ENCODE measurements around the gene CMIP. TPM values are rescaled to one million over a fixed set of nuclear protein-coding genes. Genes with fewer than 3 reads are reported as not detected.

Gene CMIP
- total and polyA plus RNA-seq, 3 donors from 2014 or later = 34.9 to 72.5 (median 42.0) TPM

GRCh38 chr16:81488687-81489411 is 44.2 kb downstream of the CMIP start:
- Histone ChIP-seq H3K27ac (no peak overlapping the region), H3K4me1 (no peaks in the 10 kb centered on the region), H3K36me3 (ENCODE audit: low read depth, missing control alignments) (no peaks in the 10 kb centered on the region), H3K27me3 (no peaks in the 10 kb centered on the region), H3K9me3 (no peaks in the 10 kb centered on the region), H3K4me3 (no peak overlapping the region)
- 86 to 92% methylated on average over 7 of the region's 7 CpGs for WGBS, 2 donors
- no peak for DNase-seq
- TF ChIP-seq POLR2A (IDR thresholded peaks at IDR 0.05) (no peak), CTCF (IDR thresholded peaks at IDR 0.05) (no peak)
- intact Hi-C loops (cut with DNase I; ENCODE audit: low total_unique reads) = no loop called here

- no peaks in the 10 kb centered on the region for H3K9me3 ChIP-seq
- H3K4me3 ChIP-seq = no peak overlapping the region
- no peak overlapping the region for H3K27ac ChIP-seq
- H3K4me1 ChIP-seq = no peaks in the 10 kb centered on the region
- TF ChIP-seq POLR2A (IDR thresholded peaks at IDR 0.05) (no peak), CTCF (IDR thresholded peaks at IDR 0.05) (no peak)
- no peak for DNase-seq
- no peaks in the 10 kb centered on the region for H3K36me3 ChIP-seq (ENCODE audit: low read depth, missing control alignments)
- no peaks in the 10 kb centered on the region for H3K27me3 ChIP-seq
- intact Hi-C loops (cut with DNase I; ENCODE audit: low total_unique reads) = no loop called here
- WGBS, 2 donors = 73 to 77% methylated on average over 12 of the region's 12 CpGs
These were observed 45.1 kb downstream of the CMIP start for GRCh38 chr16:81489547-81490267.

DNA sequence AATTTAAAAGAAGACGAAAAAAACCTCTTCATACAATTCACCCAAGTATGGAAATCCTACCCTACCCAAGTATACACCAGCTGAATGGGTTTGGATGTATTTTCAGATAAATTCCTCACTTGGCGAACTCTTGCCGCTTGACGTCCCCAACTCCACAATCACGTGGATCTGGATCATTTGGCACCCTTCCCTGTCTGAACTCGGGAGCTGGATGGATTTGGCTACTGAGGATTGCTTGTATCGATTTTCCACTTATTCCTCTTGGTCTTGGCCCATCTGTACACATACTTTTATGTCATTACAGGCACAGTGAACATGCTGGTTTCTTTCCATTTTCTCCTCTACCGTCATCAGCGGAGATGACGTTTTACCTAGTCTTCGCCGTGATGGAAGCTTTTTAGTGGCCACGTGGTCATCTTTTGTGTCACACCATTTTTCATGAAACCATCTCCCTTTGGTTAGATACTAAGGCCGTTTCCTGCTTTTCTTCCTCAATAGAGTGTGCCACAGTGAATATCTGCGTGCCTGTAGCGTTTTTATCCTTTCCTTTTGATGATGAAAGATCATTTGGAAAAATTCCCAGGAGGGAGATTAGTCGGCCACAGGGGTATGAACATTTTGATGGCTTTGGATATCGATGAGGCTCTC is 47.1 kb downstream of the CMIP start:
- H3K4me1 ChIP-seq = peaks cover 5% of the 10 kb centered on the region
- no peak for DNase-seq
- H3K36me3 ChIP-seq (ENCODE audit: low read depth, missing control alignments) = no peaks in the 10 kb centered on the region

DNA sequence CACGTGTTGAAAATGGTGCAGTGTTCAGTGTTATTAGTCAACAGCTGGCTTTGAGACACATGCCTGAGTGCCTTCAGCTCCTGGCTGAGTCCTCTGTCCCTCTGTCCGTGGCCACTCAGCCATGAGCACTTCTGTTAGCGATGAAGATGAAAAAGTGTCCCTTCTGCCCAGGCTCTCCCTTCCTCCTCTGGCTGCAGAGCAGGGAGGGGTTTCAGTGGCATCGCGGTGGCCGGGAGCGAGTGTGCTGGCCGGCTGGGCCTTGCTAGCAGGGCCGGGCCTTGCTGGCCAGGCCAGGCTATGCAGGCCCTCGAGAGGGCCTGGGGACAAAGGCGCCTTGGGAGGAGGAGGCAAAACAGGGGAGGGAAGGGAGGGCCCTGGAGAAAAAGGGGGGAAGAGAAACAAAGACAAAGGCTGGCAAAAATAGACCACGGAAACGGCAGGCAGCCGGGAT is 47.7 kb downstream of the CMIP start:
- intact Hi-C loops (cut with DNase I; ENCODE audit: low total_unique reads) = no loop called here
- H3K4me1 ChIP-seq = peaks cover 5% of the 10 kb centered on the region

More for the DNA sequence above, 47.1 kb downstream of the CMIP start:
- 86 to 90% methylated on average over 18 of the region's 18 CpGs for WGBS, 2 donors
- no peaks in the 10 kb centered on the region for H3K27me3 ChIP-seq
- TF ChIP-seq CTCF (IDR thresholded peaks at IDR 0.05) (no peak), POLR2A (IDR thresholded peaks at IDR 0.05) (no peak)
- no peak overlapping the region for H3K27ac ChIP-seq
- no peaks in the 10 kb centered on the region for H3K9me3 ChIP-seq
- no peak overlapping the region for H3K4me3 ChIP-seq
- intact Hi-C loops (cut with DNase I; ENCODE audit: low total_unique reads) = no loop called here

More for the DNA sequence above, 47.7 kb downstream of the CMIP start:
- Histone ChIP-seq H3K4me3 (no peak overlapping the region), H3K27ac (no peak overlapping the region), H3K27me3 (no peaks in the 10 kb centered on the region), H3K36me3 (ENCODE audit: low read depth, missing control alignments) (no peaks in the 10 kb centered on the region), H3K9me3 (no peaks in the 10 kb centered on the region)
- TF ChIP-seq CTCF (IDR thresholded peaks at IDR 0.05) (no peak), POLR2A (IDR thresholded peaks at IDR 0.05) (no peak)
- DNase-seq = no peak
- WGBS, 2 donors = 81 to 86% methylated on average over 14 of the region's 14 CpGs
